ENCODE measurements around the gene PET100.

Gene PET100

GRCh38 chr19:7632340-7633203 is 3.0 kb downstream of the PET100 start:
- Histone ChIP-seq H3K9me3 (ENCODE audit: low read length) (no peaks in the 10 kb centered on the region), H3K27me3 (ENCODE audit: insufficient read depth, low read length) (peaks cover 13% of the 10 kb centered on the region), H3K36me3 (ENCODE audit: insufficient read depth, low read length) (peaks cover 9% of the 10 kb centered on the region), H2AFZ (ENCODE audit: low read depth, low read length) (no peak overlapping the region), H3K4me1 (ENCODE audit: insufficient read depth, low read length) (peaks cover 22% of the 10 kb centered on the region), H3K4me3 (ENCODE audit: low read length) (no peak overlapping the region)

- no peak within 1 kb of the TSS for H3K4me3 ChIP-seq (ENCODE audit: low read length)
- H3K36me3 ChIP-seq (ENCODE audit: insufficient read depth, low read length): peaks cover 9% of the 10 kb centered on the region
- H2AFZ ChIP-seq (ENCODE audit: low read depth, low read length): no peak within 1 kb of the TSS
- no peaks in the 10 kb centered on the region for H3K9me3 ChIP-seq (ENCODE audit: low read length)
- H3K27me3 ChIP-seq (ENCODE audit: insufficient read depth, low read length): peaks cover 14% of the 10 kb centered on the region
- H3K4me1 ChIP-seq (ENCODE audit: insufficient read depth, low read length): peaks cover 15% of the 10 kb centered on the region
Measured at GRCh38 chr19:7633698-7634097, 4.1 kb downstream of the PET100 start, which contains the start of gene PCP2. Gene PCP2, minus strand, starts transcription at chr19:7633719. Its CDS starts 262 bp downstream, at chr19:7633457.

DNA sequence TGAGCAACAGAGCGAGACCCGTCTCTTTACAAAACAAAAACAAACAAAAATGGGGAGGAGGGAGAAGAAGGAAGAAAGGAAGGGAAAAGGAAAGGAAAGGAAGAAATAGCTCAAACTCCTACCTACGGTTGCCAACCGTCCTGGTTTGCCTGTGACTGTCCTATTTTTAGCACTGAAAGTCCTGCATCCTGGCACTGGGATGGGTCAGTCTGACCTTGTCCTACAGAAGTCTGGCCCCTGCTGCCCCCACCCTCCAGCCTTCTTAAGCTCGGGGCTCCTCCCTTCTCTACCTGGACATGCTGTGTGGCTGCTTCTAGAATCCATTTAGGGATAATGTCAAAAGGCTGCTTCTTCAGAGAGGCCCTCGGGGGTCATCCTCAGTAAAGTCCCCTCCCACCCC is 6.1 kb downstream of the PET100 start:
- peaks cover 5% of the 10 kb centered on the region for H3K4me1 ChIP-seq (ENCODE audit: insufficient read depth, low read length)
- H3K4me3 ChIP-seq (ENCODE audit: low read length): no peak overlapping the region
- H3K9me3 ChIP-seq (ENCODE audit: low read length): no peaks in the 10 kb centered on the region
- peaks cover 14% of the 10 kb centered on the region for H3K27me3 ChIP-seq (ENCODE audit: insufficient read depth, low read length)
- H2AFZ ChIP-seq (ENCODE audit: low read depth, low read length): no peak overlapping the region
- H3K36me3 ChIP-seq (ENCODE audit: insufficient read depth, low read length): peaks cover 9% of the 10 kb centered on the region

- Histone ChIP-seq H3K27me3 (ENCODE audit: insufficient read depth, low read length) (peaks cover 14% of the 10 kb centered on the region), H2AFZ (ENCODE audit: low read depth, low read length) (no peak overlapping the region), H3K4me1 (ENCODE audit: insufficient read depth, low read length) (no peaks in the 10 kb centered on the region), H3K36me3 (ENCODE audit: insufficient read depth, low read length) (peaks cover 9% of the 10 kb centered on the region), H3K9me3 (ENCODE audit: low read length) (no peaks in the 10 kb centered on the region), H3K4me3 (ENCODE audit: low read length) (no peak overlapping the region)
Measured at GRCh38 chr19:7636317-7636690, 6.7 kb downstream of the PET100 start.

GRCh38 chr19:7636691-7637373 is 7.2 kb downstream of the PET100 start, which contains the start of gene STXBP2:
Gene STXBP2, plus strand, starts transcription at chr19:7637110. Its CDS starts 40 bp downstream, at chr19:7637150.
- Histone ChIP-seq H3K9me3 (ENCODE audit: low read length) (no peaks in the 10 kb centered on the region), H3K36me3 (ENCODE audit: insufficient read depth, low read length) (peaks cover 7% of the 10 kb centered on the region), H3K4me3 (ENCODE audit: low read length) (no peak within 1 kb of the TSS), H3K27me3 (ENCODE audit: insufficient read depth, low read length) (peaks cover 14% of the 10 kb centered on the region), H3K4me1 (ENCODE audit: insufficient read depth, low read length) (no peaks in the 10 kb centered on the region), H2AFZ (ENCODE audit: low read depth, low read length) (no peak within 1 kb of the TSS)

DNA sequence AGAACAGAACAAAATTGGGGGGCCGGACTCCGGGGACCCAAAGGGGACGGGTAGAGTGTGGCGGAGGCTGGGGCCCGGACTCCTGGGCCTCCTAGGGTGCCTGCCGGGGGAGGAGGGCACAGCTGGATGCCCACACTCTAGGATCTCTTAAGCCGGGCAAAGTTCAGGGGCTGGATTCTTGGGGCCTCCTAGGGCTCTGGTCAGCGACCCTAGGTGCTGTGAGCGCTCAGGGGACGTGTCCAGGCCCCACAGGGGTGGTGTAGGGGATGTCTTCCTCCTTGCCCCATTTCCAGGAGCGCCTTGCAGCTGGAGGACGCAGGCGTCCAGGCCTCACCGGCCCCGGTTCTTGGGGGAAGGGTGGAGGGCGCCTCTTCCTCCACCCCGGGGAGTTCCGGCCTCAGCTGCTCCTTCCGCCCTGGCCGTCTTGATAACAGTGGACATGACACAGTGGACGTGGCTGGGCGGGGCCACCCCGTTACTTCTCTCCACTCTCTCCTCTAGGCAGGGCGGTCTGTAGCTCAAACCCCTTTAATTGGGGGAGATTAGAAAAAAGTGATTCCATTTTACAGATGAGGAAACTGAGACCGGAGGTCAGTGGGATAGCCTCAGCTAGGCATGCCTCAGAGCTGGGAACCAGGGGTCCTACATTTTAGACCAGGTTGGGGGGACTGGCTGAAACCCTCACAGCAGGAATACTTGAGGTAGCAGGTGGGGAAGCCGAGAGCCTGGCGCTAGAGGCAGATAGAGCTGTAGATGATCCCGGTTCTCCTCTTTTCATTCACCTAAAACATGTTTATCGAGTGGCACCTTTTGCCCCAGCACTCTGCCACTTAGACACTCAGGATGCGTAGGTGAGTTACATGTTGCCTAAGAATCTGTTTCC is 8.0 kb downstream of the PET100 start:
- Histone ChIP-seq H3K4me3 (ENCODE audit: low read length) (no peak overlapping the region), H3K4me1 (ENCODE audit: insufficient read depth, low read length) (no peaks in the 10 kb centered on the region), H3K9me3 (ENCODE audit: low read length) (no peaks in the 10 kb centered on the region), H3K27me3 (ENCODE audit: insufficient read depth, low read length) (peaks cover 14% of the 10 kb centered on the region), H3K36me3 (ENCODE audit: insufficient read depth, low read length) (no peaks in the 10 kb centered on the region), H2AFZ (ENCODE audit: low read depth, low read length) (no peak overlapping the region)

DNA sequence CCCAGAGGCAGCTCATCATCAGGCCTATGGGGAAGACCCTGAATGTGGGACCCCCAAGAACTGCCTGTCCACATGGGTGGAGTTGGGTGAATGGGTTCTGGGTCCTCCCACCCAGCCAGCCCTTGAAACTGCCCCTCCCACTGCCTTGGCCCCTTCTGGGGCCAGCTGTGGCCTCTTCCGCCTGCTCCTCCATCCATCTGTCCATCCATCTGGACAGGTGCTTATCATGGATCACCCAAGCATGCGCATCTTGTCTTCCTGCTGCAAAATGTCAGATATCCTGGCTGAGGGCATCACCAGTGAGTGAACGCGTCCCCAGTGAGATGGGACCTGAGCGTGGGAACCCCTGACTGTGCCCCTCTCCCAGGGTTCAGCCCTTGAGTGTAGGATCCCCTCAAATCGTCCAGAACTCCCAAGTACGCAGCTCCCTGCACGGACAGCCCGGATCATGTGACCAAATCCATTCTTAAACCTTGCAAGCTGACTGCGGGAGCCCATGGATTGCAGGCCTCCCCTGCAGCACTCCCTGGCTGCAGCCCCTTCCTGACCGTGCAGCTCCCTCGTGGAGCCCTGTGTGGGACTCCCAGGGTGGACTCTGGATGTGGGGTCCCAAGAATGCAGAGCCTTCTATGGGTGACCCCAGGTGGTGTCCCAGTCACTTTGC is 9.3 kb downstream of the PET100 start:
- Histone ChIP-seq H3K4me1 (ENCODE audit: insufficient read depth, low read length) (no peaks in the 10 kb centered on the region), H3K9me3 (ENCODE audit: low read length) (no peaks in the 10 kb centered on the region), H3K36me3 (ENCODE audit: insufficient read depth, low read length) (no peaks in the 10 kb centered on the region), H3K4me3 (ENCODE audit: low read length) (no peak overlapping the region), H2AFZ (ENCODE audit: low read depth, low read length) (no peak overlapping the region), H3K27me3 (ENCODE audit: insufficient read depth, low read length) (peaks cover 14% of the 10 kb centered on the region)

GRCh38 chr19:7639863-7640348 is 10.3 kb downstream of the PET100 start:
- Histone ChIP-seq H3K4me3 (ENCODE audit: low read length) (no peak overlapping the region), H2AFZ (ENCODE audit: low read depth, low read length) (no peak overlapping the region), H3K4me1 (ENCODE audit: insufficient read depth, low read length) (no peaks in the 10 kb centered on the region), H3K9me3 (ENCODE audit: low read length) (no peaks in the 10 kb centered on the region), H3K36me3 (ENCODE audit: insufficient read depth, low read length) (no peaks in the 10 kb centered on the region), H3K27me3 (ENCODE audit: insufficient read depth, low read length) (peaks cover 14% of the 10 kb centered on the region)

- Histone ChIP-seq H3K27me3 (ENCODE audit: insufficient read depth, low read length) (peaks cover 14% of the 10 kb centered on the region), H3K36me3 (ENCODE audit: insufficient read depth, low read length) (no peaks in the 10 kb centered on the region), H3K4me1 (ENCODE audit: insufficient read depth, low read length) (no peaks in the 10 kb centered on the region), H2AFZ (ENCODE audit: low read depth, low read length) (no peak overlapping the region), H3K4me3 (ENCODE audit: low read length) (no peak overlapping the region), H3K9me3 (ENCODE audit: low read length) (no peaks in the 10 kb centered on the region)
Measured at GRCh38 chr19:7640803-7641202, 11.2 kb downstream of the PET100 start.

- Histone ChIP-seq H3K36me3 (ENCODE audit: insufficient read depth, low read length) (no peaks in the 10 kb centered on the region), H3K9me3 (ENCODE audit: low read length) (no peaks in the 10 kb centered on the region), H3K27me3 (ENCODE audit: insufficient read depth, low read length) (peaks cover 7% of the 10 kb centered on the region), H2AFZ (ENCODE audit: low read depth, low read length) (no peak overlapping the region), H3K4me1 (ENCODE audit: insufficient read depth, low read length) (no peaks in the 10 kb centered on the region), H3K4me3 (ENCODE audit: low read length) (no peak overlapping the region)
Measured at GRCh38 chr19:7641290-7642276, 12.0 kb downstream of the PET100 start.

DNA sequence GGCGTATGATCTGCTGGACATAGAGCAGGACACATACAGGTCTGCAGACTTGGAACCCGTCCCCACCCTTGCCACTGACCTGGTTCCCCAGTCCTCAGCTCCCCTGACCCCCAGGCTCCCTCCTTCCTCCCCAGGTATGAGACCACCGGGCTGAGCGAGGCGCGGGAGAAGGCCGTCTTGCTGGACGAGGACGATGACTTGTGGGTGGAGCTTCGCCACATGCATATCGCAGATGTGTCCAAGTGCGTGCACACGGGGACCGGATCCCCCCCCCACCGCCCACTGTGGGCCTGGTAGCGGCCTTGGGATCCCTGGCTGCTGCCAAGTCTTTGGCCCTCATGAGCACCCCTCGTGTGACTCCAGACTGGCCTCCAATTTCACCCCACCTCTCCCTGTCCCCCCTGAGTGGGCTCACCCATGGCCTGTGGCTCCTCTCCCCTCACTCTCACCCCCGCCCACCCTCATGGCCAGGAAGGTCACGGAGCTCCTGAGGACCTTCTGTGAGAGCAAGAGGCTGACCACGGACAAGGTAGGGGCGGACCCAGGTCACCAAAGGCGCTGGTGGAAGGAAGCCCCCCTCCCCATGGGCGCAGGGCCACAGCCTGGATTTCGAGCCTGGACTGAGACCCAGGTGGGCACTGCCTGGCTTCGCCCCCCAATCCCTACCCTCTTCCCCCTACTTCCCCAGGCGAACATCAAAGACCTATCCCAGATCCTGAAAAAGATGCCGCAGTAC is 12.9 kb downstream of the PET100 start:
- Histone ChIP-seq H3K4me3 (ENCODE audit: low read length) (no peak overlapping the region), H3K9me3 (ENCODE audit: low read length) (no peaks in the 10 kb centered on the region), H2AFZ (ENCODE audit: low read depth, low read length) (no peak overlapping the region), H3K27me3 (ENCODE audit: insufficient read depth, low read length) (peaks cover 2% of the 10 kb centered on the region), H3K36me3 (ENCODE audit: insufficient read depth, low read length) (no peaks in the 10 kb centered on the region), H3K4me1 (ENCODE audit: insufficient read depth, low read length) (no peaks in the 10 kb centered on the region)
